Mucosa of rectum (tissue), 2 donors: ENCODE measurements around the gene RAB11FIP4.

ENCODE experiments used
- H3K27ac ChIP-seq, 2 donors: one replicate each; pipeline ENCODE4 v1.7.0; 2013; ENCODE audit warnings: inconsistent platforms in 2 of 2, low read depth in 2 of 2, low read length in 2 of 2
- H3K27me3 ChIP-seq, 2 donors: one replicate each; pipeline ENCODE4 v1.7.0; 2013; ENCODE audit warnings: low read length in 2 of 2; ENCODE audit not compliant: control insufficient read depth in 2 of 2, insufficient read depth in 2 of 2
- H3K36me3 ChIP-seq, 2 donors: one replicate each; pipeline ENCODE4 v1.7.0; 2013; ENCODE audit warnings: low read length in 2 of 2; ENCODE audit not compliant: control insufficient read depth in 2 of 2, insufficient read depth in 2 of 2
- H3K4me1 ChIP-seq, 2 donors: one replicate each; pipeline ENCODE4 v1.7.0; 2013; ENCODE audit warnings: low read length in 2 of 2, mild to moderate bottlenecking in 1 of 2; ENCODE audit not compliant: control insufficient read depth in 2 of 2, insufficient read depth in 2 of 2
- H3K4me3 ChIP-seq, 2 donors: one replicate each; pipeline ENCODE4 v1.7.0; 2013; ENCODE audit warnings: low read length in 2 of 2
- H3K9ac ChIP-seq, 2 donors: one replicate each; pipeline ENCODE4 v1.7.0; 2013; ENCODE audit warnings: low read length in 2 of 2, low read depth in 1 of 2, mild to moderate bottlenecking in 1 of 2
- H3K9me3 ChIP-seq, 2 donors: one replicate each; pipeline ENCODE4 v1.7.0; 2013; ENCODE audit warnings: low read length in 2 of 2; ENCODE audit not compliant: control insufficient read depth in 2 of 2
- donor health status: healthy.
- donor health status: Normal muscosa, but diverticular disease.

Gene RAB11FIP4

DNA sequence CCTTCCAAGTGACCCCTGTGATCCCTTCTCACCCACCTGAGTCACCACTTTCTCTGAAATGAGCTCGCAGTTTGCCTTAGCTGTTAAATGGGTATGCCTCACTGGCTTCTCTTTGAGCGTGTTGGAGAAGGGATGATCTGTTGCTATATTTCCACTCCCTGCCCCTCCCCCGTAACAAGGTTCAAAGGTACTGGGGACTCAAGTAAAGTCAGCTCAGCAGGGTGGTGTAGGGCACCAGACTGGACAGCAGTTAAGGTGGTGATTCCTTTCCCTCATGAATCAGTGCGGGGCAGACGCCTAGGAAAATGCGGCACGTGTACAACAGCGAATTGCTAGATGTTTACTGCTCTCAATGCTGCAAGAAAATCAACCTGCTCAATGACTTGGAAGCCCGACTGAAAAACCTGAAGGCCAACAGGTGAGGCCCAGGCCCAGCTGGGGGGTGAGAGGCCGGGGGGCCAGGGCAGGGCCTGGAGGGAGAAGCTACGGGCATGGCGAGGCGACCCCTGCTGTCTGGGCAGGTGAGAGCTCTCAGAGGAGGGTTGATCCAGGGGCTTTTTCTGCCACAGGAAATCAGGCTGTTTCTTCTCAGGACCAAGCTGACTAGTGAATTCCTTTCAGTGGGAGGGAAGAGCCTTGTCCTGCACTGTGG is 130.3 kb downstream of the RAB11FIP4 start:
- H3K9me3 ChIP-seq: no peaks in the 10 kb centered on the region
- H3K36me3 ChIP-seq: peaks cover 15 to 42% of the 10 kb centered on the region in 2 donors
- H3K9ac ChIP-seq: no peak overlapping the region
- H3K4me1 ChIP-seq: peaks cover 0 to 4% of the 10 kb centered on the region in 2 donors
- H3K27ac ChIP-seq: no peak overlapping the region
- H3K4me3 ChIP-seq: no peak overlapping the region
- H3K27me3 ChIP-seq: no peaks in the 10 kb centered on the region

DNA sequence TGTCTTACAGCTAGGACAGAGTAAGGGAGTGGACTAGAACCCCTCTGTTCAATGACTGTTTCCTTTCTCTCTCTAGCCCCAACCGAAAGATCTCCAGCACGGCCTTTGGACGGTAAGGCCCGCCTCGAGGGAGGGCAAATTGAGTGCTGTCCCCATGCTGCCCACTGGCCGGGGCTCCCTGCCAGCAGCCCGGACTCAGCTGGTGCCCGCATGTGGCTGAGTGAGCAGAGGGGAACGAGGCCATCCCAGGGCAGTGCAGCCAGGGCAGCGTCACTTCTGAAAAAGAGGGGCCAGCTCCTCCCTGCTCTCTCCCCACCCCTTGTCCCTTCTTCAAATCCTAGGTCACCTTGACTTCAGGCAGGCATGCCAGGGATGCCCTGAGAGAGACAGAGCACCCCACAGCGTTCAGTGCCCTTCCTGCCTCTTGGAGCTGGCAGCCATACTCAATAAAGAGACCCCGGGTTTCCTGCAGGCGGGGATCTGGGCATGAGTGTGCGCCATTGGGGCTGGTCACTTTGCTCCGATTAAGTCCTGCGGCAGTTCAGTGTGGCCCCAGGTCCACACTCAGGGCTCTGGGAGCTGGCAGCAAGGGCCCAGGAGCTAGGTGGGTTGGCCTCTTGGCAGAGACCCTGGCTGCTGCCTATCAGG is 130.9 kb downstream of the RAB11FIP4 start:
- H3K4me1 ChIP-seq: peaks cover 0 to 4% of the 10 kb centered on the region in 2 donors
- H3K4me3 ChIP-seq: no peak overlapping the region
- H3K9ac ChIP-seq: no peak overlapping the region
- peaks cover 15 to 42% of the 10 kb centered on the region in 2 donors for H3K36me3 ChIP-seq
- no peaks in the 10 kb centered on the region for H3K27me3 ChIP-seq
- H3K9me3 ChIP-seq: no peaks in the 10 kb centered on the region
- H3K27ac ChIP-seq: no peak overlapping the region

DNA sequence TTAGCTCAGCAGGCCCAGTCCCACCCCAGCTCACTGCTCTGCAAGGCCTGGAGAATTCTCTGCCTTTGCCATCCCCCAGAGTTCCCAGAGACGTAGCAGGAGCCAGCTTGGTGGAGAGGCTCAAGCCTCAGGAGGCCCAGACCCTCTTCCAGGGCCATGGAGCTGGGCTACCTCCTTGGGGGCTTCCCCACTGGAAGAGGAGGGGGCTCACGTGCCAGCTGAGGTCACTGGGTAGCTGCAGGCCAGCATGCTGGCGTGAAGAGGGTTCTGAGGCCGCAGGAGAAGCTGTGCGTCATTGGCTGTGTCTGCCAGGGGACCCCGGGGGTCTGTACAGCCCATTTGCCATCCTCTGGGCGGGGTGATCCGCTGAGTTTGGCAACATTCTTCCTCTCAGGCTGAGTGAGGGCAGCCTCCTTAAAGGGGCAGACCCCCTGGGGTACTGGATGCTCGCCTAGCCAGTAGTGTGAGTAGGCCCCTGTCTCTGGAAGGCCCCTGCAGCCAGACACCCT is 131.6 kb downstream of the RAB11FIP4 start:
- Histone ChIP-seq H3K9ac (no peak overlapping the region), H3K4me3 (no peak overlapping the region), H3K27ac (no peak overlapping the region), H3K36me3 (peaks cover 18 to 43% of the 10 kb centered on the region in 2 donors), H3K4me1 (peaks cover 0 to 4% of the 10 kb centered on the region in 2 donors), H3K27me3 (no peaks in the 10 kb centered on the region), H3K9me3 (no peaks in the 10 kb centered on the region)

DNA sequence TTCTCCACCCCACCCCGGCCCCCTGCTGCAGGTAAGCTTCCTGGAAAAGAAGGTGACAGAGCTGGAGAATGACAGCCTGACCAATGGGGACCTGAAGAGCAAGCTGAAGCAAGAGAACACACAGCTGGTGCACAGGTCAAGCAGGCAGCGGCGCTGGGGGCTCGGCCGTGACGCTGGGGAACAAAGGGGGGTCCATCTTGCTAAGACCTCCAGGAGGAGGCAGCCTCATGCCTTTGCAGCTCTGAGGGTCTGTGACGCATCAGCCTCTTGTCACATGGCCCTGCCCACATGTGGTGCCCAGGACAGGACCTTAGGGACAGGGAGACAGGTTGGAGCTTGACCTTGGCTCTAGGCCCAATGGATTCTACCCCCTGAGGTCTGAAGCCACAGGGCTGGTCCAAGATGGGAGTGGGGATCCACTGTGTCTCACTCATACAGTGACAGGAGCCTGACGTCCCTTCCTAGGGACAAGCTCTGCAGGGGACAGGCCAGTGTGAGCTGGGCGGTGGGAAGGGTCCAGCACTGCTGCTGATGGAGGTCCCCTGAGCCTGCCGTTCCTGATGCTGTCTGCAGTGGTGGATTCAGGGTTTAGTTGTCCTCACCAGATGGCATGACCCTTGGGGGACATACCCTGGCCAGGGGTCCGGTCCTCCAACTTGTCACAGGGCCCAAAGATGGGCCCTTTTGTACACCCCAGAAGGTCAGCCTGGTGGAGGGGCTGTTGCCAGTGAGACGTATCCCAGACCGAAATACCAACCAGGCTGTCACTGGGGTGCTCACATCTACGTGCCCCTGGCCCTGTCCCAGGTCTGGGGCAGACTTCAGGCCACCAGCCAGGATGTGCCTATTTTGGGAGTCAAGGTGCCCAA is 132.6 kb downstream of the RAB11FIP4 start:
- H3K27me3 ChIP-seq: no peaks in the 10 kb centered on the region
- peaks cover 23 to 53% of the 10 kb centered on the region in 2 donors for H3K36me3 ChIP-seq
- H3K27ac ChIP-seq: no peak overlapping the region
- no peaks in the 10 kb centered on the region for H3K9me3 ChIP-seq
- no peak overlapping the region for H3K4me3 ChIP-seq
- no peak overlapping the region for H3K9ac ChIP-seq
- peaks cover 0 to 4% of the 10 kb centered on the region in 2 donors for H3K4me1 ChIP-seq

DNA sequence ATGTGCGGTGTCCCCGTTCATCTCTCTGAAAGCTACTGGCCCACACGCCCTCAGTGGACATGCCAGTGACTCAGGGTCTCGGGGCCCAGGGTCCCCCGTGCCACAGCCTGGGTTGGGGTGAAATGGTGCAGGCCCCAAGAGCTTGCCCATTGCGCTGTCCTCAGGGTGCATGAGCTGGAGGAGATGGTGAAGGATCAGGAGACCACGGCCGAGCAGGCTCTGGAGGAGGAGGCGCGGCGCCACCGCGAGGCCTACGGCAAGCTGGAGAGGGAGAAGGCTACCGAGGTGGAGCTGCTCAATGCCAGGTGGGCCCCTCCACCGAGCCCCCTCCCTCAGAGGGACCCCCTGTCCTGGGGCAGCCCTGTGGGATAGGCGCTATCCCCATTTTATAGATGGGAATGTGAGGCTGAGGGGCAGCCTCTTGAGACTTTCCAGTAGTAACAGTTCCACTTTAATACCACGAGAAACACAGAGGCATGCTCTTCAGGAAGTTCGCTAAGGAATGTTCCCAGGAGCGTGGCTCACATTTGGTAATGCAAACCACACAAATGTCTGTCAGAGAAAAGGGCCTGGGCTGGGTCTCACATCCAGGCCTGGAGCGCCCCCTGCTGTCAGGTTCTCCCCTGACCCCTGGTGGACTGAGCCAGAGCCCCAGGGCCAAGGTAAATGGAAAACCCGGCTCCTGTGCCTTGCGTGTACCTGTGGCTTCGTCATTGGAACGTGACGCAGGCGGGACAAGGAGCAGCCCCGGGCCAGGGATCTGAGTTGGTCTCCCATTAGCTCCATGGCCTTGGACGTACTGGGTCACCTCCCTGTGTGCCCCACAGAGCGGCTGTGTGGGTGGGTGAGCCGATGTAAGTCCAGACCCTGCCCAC is 133.7 kb downstream of the RAB11FIP4 start:
- H3K27ac ChIP-seq: no peak overlapping the region
- peaks cover 0 to 4% of the 10 kb centered on the region in 2 donors for H3K4me1 ChIP-seq
- no peaks in the 10 kb centered on the region for H3K27me3 ChIP-seq
- no peak overlapping the region for H3K9ac ChIP-seq
- no peak overlapping the region for H3K4me3 ChIP-seq
- peaks cover 25 to 59% of the 10 kb centered on the region in 2 donors for H3K36me3 ChIP-seq
- H3K9me3 ChIP-seq: no peaks in the 10 kb centered on the region

DNA sequence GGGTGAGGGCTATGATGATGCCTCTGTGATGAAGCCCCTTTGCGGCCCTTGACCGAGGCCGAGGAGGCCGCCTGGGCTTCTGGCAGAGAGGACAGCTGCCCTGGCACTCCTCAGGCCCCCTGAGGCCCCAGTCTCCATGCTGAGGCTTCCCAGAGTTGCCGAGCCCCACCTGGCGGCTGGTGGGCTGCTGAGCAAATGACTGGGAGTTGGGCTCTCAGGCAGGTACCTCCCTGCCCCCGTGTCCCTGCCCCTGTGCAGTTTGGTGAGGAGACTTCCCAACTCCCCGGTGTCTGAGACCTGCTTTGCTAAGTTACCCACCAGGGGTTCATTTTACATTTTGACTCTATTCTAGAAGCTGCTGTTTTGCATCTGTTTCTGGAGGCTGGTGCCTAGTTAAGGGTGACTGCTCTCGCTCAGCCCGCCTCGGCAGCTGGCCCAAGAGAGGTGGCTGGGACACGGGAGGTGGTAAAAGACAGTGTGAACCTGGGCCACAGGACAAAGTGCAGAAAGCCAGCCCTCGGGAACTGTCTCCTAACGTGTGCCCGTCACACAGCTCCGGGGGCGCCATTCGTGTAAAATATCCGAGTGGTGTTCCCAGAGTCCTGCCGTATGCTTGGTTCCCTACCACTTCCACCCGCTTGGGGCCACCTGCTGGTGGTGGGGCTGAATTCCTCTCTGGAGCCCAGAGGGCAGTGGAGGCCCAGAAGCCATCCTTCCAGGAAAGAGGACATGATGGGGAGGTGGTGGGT is 134.5 kb downstream of the RAB11FIP4 start:
- Histone ChIP-seq H3K27ac (no peak overlapping the region), H3K9ac (no peak overlapping the region), H3K27me3 (no peaks in the 10 kb centered on the region), H3K9me3 (no peaks in the 10 kb centered on the region), H3K4me1 (peaks cover 0 to 4% of the 10 kb centered on the region in 2 donors), H3K36me3 (peaks cover 30 to 65% of the 10 kb centered on the region in 2 donors), H3K4me3 (no peak overlapping the region)

DNA sequence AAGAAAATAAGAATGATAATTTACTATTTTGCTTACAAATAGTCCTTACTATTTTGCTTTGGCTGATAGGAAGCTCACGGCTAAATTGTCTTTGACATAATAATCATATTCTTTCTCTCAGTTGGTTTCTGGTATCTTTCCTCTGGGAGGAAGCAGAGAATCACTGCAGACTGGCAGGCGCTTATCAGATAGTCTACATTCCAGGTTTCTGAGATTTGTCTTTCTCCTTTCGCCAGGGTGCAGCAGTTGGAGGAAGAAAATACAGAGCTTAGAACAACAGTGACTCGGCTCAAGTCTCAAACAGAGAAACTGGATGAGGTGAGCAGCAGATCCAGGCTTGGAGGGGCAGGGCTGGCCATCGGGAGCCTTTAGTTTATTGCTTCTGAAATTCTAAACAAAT is 136.1 kb downstream of the RAB11FIP4 start:
- Histone ChIP-seq H3K4me1 (peaks cover 0 to 4% of the 10 kb centered on the region in 2 donors), H3K27me3 (no peaks in the 10 kb centered on the region), H3K4me3 (no peak overlapping the region), H3K9me3 (no peaks in the 10 kb centered on the region), H3K9ac (no peak overlapping the region), H3K36me3 (peaks cover 34 to 67% of the 10 kb centered on the region in 2 donors), H3K27ac (no peak overlapping the region)

DNA sequence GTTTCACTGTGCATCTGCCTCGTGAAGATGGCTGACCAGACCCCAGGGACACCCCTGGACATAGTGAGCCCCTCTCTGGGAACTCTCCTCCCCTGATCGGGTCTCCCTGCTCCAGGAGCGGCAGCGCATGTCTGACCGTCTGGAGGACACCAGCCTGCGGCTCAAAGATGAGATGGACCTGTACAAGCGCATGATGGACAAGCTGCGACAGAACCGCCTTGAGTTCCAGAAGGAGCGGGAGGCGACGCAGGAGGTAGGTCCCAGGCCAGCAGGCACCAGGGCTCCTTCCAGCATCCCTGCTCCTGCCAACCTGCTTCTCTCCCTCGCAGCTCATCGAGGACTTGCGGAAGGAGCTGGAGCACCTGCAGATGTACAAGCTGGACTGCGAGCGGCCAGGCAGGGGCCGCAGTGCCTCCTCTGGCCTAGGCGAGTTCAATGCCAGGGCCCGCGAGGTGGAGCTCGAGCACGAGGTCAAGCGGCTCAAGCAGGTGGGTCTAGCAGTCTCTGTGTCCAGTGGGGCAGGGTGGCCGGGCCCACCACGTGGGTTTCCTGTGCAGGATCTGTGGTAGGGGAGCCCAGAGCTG is 136.9 kb downstream of the RAB11FIP4 start:
- Histone ChIP-seq H3K4me1 (peaks cover 0 to 4% of the 10 kb centered on the region in 2 donors), H3K9me3 (no peaks in the 10 kb centered on the region), H3K36me3 (peaks cover 30 to 62% of the 10 kb centered on the region in 2 donors), H3K4me3 (no peak overlapping the region), H3K9ac (no peak overlapping the region), H3K27ac (no peak overlapping the region), H3K27me3 (no peaks in the 10 kb centered on the region)

DNA sequence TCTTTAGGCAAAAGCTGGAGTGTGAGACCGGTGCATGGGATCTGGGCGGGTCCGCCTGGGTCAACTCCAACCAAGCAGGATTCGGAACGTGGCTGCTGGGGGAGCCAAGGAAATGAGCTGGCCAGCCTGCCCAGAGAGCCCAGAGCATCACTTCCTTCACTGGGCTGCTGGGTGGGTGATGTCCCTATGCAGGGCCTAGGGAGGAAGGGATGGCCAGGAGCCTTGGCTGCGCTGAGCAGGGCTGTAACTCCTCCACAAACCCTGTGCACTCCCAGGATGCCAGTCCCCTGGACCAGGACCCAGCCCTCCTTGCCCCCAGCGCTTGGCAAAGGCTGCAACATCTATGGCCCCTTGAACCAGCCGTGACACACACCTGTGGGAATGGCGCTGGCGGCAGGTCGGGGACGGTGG is 138.4 kb downstream of the RAB11FIP4 start:
- Histone ChIP-seq H3K9me3 (no peaks in the 10 kb centered on the region), H3K4me3 (no peak overlapping the region), H3K27me3 (no peaks in the 10 kb centered on the region), H3K27ac (no peak overlapping the region), H3K9ac (no peak overlapping the region), H3K4me1 (peaks cover 0 to 4% of the 10 kb centered on the region in 2 donors), H3K36me3 (peaks cover 21 to 50% of the 10 kb centered on the region in 2 donors)
